DOHH2 (cell line): ENCODE measurements around the gene MYO7B.

Source experiments
- CTCF ChIP-seq: fragments of 200-600 bp; sonication (generic); IDR thresholded peaks from one replicate; pipeline ENCODE4 v1.5.1; 2014; ENCODE audit warnings: antibody characterized with exemption, mild to moderate bottlenecking, low read depth, low read length; ENCODE audit not compliant: poor library complexity, severe bottlenecking
- EZH2phosphoT487 ChIP-seq: fragments of 200-600 bp; sonication (generic); IDR thresholded peaks from 2 replicates; pipeline ENCODE4 v1.6.1; 2017; ENCODE audit warnings: borderline replicate concordance, mild to moderate bottlenecking, antibody characterized with exemption, low read length, moderate library complexity, mixed read lengths

GRCh38 chr2:127486247-127487058 is 49.0 kb upstream of the MYO7B start:
- TF ChIP-seq CTCF, result no peak
- no peak for TF ChIP-seq EZH2phosphoT487
